Inferior parietal cortex (tissue), 1 donor: Measurements from ENCODE around the gene LSM12.
A peak's percentile ranks its signal among the peaks of the same experiment; 100 is the strongest.
"Not testable (repeated sequence)": the region's sequence is repeated elsewhere in the genome, so short reads cannot be mapped to it uniquely, and the experiment has no call there.

Experiments used
- DNase-seq: peaks from one replicate; pipeline ENCODE4 v3.0.0-alpha.2; 2016; ENCODE audit errors: extremely low spot score

The LSM12 gene

GRCh38 chr17:44066204-44066930, at the start of gene LSM12:
Gene LSM12 (minus strand): TSS chr17:44066671. CDS start chr17:44066587, 84 bp downstream.
- DNase-seq = peak; percentile 87

DNA sequence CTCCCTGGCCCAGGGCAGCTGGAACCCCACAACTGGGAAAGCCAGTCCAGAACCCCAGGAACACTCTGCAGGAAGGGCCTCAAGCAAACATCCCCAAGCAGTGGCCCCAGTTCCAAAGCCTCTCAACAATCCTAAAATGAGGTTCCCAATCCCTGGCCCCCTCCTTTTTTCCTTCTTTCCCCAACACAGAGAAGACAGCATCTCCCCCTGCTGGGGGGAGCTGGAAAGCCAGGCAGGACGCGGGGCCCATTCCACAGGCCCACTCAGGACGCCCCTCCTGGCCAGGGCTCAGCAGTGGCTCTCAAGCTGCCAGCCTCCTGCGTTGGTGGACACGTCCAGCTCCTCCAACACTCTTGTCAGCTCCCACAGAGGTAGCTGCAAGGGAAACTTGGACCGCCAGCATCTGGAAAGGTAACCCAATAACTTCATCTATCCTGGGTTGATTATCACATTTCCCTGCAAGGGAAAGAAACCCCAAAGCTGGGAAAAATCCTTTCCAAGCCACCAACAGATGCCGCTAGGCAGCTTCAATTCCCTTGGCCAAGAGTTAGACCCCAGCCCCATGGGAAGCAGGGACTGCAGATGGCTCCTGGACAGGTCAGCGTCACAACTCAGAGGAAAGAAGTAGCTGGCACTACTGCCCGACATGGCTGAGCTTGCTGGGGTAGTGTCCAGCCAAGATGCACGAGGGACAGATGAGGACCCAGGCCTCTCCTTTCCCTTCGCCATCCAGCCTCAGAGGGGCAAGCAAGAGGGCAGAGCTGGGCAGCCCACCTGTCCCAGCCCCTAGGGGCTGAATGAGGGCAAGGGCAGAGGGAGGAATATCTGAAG, 49.3 kb upstream of the LSM12 start:
- no peak for DNase-seq

GRCh38 chr17:44113868-44114840, 47.7 kb upstream of the LSM12 start:
- no peak for DNase-seq

- no peak for DNase-seq
Observed at GRCh38 chr17:44113382-44113781, 46.9 kb upstream of the LSM12 start.

GRCh38 chr17:44112284-44113280, 46.1 kb upstream of the LSM12 start:
- DNase-seq = no peak

GRCh38 chr17:44111777-44112176, 45.3 kb upstream of the LSM12 start:
- no peak for DNase-seq

DNA sequence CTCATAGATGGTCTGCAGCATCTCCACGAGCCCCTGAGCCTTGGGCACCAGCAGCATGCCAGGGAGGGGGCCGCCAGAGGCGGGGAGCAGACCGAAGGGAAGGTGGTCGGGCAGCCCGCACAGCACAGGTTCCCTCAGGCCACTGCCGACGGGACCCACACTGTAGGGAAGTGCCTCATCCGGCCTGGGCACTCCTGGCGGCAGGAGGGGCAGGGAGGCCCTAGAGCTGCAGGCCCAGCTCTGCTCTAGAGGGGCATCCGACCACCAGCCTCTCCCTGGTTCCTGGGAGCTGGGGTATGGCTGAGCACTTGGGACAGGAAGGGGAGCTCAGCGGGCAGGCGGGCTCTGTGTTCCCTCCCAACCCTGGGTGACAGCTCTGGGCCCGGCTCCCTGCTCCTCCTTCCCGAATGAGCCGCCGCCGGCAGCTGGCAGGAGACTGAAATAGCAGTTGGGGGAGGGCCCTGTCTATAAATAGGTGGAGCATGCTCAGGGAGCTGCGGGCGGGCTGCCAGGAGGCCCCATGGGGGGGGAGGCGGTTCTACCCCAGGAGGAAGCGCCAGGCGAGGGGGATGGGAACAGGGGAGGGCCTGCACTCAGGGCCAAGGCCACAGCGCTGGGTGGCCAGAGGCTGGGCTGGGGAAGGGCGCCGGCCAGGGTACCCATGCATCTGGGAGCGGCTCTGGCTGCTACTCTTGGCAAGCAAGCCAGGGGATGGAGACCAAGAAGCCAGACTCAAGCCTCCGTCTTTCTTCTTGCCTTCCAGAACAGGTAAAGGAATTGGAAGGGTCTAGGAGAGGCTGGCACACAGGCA, 44.6 kb upstream of the LSM12 start:
- DNase-seq = peak; percentile 89

DNA sequence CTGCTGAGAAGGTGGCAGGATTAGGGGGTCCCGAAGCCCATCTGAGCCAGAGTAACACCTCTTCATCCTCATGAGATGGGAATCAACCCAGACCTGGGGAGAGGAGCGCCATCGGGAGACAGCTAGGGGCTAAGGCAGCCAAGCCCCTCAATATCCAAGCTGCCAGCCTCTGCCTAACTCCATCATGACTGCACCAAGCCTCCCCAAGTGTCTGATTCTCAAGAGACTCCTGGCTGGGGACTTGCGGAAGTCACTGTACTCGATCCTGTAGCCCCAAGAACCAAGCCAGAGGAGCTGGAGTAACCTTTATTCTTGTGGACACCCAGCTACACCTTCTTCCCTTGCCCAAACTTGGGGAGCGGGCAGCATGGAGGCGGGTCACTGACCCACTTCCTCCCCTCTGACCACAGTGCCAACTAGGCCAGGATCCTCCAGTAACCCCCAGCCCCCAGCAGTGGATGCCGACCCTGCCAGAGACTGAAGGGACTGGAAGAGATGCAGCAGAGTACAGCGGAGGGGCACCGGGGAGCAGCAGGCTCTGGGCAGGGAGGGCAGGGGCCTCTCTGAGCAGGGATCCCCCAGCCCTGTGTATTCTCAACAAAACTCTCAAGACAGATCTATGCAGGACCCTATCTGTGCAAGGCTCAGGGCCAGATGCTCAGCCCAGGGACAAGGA, 43.7 kb upstream of the LSM12 start:
- DNase-seq = no peak

DNA sequence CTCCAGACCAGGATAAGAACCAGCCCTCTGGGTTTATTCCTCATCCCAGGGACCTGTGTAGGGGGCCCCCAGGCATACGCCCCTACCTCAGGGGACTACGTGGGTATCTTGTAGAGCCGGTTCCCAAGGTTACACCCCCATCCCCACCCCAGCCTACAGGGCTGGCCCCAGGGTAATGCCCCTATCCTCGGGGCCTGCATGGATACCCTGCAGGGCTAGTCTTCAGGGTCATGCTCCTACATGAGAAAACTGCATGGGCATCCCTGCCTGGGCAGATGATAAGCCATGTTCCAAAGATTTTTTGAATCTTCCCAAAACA, 42.8 kb upstream of the LSM12 start:
- DNase-seq = no peak

- no peak for DNase-seq
Observed at GRCh38 chr17:44108440-44109311, 42.2 kb upstream of the LSM12 start.

- no peak for DNase-seq
Observed at GRCh38 chr17:44106801-44107200, 40.3 kb upstream of the LSM12 start.

GRCh38 chr17:44105941-44106340, 39.5 kb upstream of the LSM12 start:
- DNase-seq = no peak

DNA sequence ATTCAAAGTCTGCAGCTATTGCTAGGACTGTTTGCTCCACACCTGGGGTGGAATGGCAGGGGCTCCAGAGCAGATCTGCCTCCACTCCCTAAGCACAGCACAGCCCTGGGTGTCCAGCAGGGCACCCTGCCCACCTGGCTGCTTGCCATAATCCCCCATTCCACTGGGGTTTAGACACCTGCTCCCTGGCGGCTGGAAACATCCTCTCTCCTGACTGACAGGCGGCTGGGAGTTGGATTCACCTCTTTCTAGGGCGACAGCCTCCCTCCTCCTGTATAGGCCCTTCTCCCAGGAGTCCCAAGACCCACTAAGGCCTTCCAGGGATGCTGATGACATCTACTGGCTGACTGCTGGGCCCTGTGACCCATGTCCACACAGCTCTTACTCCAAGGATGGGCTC, 39.0 kb upstream of the LSM12 start:
- no peak for DNase-seq

DNA sequence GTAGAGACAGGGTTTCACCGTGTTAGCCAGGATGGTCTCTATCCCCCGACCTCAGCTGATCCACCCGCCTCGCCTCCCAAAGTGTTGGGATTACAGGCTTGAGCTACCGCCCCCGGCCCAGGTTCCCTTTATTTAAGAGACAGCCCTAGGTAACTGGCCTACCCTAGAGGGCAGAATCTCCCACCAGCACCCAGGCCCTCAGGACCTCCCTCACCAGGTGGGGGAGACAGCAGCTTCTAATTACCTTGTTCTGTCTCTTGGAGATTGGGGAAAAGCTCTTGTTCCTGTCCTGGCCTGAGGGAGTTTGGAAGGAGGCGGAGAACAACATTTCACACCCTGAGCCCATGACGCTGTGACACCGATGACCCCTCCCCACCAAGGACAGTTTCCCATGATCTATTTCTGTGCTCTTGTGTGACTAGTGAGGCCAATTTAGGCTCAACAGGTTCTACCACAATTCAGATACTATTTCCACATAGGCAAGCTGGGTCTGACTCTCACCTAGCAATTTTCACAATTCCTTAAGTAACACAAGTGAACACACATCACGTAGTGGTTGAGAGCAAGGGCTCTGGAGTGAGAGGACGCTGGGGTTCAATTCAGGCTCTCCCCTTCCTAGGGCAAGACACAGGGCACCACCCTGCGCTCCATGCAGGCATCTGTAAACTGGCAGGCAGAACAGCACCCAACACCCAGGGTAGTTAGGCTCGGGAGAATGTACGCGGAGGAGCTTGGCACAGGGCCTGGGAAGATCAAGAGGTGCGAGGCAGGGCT, 36.6 kb upstream of the LSM12 start:
- no peak for DNase-seq

DNA sequence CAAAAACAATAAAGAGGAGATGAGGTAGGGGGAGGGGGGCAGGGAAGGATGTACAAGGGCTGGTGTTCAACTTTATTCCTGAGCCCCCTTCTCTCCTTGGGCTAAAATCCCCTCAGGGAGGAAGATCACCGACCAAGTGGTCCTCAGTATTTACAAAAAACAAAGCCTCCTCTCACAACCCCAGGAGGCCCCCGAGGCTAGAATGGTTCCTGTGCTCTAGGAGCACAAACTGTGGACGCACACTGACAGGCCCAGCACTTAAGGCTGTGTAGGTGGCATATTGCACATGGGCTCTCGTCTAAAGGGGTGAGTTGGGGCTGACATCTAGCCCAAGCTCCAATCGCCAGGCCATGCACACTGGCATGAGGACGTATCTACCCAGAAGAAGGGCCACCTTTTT, 35.4 kb upstream of the LSM12 start:
- not testable (repeated sequence) for DNase-seq

DNA sequence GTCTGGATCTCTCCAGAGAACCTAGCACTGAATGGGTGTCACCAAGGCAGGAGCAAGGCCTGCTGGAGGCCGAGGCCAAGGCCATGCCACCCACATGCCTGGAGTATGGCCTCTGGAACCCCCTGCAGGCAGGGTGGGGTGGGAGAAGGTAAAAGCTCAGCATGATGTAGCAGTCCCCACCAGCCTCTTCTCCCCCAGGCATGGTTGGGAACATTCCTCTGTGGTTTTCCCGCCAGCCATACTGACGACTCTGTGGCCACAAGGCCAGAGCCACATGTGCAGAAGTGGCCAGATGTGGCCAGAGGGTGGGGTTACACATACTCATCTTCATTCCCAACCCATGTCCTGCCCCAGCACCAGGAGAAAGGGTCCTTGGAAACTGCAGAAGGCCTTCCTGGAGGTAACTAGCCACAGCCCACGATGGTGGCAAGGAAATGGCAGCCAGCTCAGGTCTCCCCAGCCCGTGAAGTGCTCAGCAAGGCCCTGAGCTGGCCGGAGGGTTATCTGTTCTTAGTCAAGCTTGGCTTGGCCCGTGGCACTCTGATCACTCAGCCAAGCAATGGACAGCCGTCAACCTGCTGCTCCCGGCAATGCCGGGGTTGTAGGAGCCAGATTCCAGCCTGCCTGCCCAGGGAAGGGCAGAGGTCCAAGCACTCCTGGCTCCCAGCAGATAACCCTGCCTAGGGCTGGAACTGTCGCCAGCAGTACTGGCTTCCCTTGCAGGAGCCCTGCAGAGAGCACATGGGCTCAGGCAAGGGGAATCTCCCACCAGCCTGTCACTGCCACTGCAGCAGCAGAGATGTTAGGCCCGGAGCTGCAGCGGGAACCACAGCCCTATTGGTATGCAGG, 30.9 kb upstream of the LSM12 start:
- no peak for DNase-seq
